SIG-M5 (cell line): ENCODE measurements around the gene HSD3B1.
"Not testable (repeated sequence)": the region's sequence is repeated elsewhere in the genome, so short reads cannot be mapped to it uniquely, and the experiment has no call there.

Experiments used
- DNase-seq: peaks from one replicate; lab custom pipeline; 2025; lab: John Stamatoyannopoulos, UW

The HSD3B1 gene

DNA sequence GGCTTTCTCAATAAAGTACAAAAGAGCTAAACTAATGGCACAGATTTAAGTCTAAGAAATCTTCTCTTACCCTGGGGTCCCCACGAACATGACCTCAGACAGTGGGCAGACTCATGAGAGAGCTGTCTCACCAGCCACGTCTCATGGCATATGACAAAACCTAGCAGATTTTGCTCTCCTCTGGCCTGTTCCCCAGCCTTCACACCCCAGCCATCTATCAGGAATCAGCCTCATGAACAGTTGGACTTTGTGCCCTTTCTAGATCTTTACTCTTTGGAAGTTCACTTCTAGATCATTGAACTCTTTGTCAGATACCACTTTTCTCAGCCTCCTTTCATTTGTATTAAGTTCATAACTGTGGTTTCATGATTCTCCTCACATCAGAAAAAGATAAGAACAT, 14.2 kb upstream of the HSD3B1 start:
- DNase-seq = no peak

DNA sequence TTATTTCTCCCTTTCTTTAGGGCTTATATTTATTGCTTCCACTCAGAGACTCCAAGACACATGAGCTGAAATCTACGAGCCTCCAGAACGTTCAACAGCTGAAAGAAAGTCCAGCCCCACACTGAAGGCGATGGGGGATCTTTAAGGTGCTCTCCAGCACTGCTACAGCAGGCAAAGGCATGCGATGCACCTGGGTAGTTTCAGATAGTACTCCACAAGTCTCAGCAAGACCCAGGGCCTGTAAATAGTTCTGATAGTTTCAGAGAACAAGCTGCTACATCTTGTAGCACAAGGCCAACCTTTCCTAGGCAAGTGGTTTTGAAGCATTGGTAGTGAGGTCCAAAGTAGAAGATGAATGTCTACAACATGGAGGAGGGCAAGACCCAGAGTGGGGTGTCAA, 2.2 kb upstream of the HSD3B1 start:
- DNase-seq = no peak

GRCh38 chr1:119510046-119510445, 3.0 kb downstream of the HSD3B1 start:
- DNase-seq = no peak

- DNase-seq = no peak
Measured at GRCh38 chr1:119515221-119515620, 8.2 kb downstream of the HSD3B1 start.

DNA sequence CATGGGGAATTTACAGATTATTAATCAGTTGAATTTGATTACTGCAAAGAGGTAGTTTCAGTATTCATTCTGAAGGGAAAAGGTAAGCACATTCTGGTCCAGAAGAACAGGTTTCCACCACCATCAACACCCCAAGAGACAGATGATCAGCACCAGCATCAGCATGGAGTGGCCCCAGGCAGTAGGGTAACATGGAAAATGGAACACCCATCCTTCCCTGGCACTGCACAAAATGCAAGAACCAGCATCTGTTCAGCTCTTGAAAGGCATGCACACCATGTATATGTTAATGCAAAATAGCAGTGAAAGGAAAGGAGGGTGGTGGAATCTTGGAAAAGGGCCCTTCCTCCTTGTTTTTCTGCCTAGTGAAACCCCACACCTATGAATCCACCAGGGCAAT, 9.2 kb downstream of the HSD3B1 start:
- no peak for DNase-seq

- no peak for DNase-seq
Measured at GRCh38 chr1:119516680-119517079, 9.7 kb downstream of the HSD3B1 start.

DNA sequence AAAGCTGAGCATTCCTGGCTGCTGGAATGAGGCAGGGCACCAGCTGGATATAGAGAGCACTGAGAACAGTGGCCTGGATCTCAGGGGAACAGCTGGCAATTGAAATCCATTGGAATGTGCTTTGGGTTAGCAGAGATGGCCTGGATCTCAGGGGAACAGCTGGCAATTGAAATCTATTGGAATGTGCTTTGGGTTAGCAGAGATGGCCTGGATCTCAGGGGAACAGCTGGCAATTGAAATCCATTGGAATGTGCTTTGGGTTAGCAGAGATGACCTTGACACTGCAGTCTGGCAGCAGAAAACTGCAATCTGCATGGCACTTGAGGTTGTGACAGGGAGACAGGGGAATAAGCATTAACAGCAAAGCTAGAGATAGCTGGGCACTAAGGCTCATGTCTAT, 10.7 kb downstream of the HSD3B1 start:
- DNase-seq = not testable (repeated sequence)

DNA sequence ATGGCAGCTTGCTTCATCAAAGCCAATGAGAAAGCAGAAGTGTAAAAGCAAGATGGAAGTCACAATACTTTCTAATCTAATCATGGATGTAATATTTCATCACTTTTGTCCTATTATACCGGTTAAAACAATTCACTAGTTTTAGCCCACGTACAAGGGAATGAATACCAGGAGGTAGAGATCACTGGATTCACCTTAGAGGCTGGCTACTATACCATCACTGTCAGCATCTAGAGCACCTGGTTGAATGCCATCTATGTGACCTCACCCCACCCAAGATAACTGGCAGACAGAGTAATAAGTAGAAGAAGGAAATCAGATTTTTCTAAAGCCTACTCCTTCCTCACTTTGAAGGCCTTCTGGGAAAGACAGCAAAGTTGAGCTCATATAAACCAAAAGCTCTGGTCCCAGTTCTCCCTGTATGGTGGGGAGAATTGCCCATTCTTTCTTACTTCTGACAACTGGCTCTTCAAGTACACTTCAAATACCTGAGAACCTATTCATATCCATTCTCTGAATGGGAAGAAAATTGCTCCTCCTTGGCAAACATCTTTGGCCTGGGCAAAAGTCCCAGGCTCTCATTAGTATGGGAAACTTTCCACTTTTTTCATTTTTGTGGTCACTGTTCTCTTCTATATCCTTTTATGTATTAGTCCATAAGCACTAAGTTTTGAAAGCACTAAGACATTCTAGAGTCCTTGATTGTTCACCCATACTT, 24.8 kb downstream of the HSD3B1 start:
- no peak for DNase-seq

- no peak for DNase-seq
Measured at GRCh38 chr1:119532324-119532910, 25.4 kb downstream of the HSD3B1 start.

DNA sequence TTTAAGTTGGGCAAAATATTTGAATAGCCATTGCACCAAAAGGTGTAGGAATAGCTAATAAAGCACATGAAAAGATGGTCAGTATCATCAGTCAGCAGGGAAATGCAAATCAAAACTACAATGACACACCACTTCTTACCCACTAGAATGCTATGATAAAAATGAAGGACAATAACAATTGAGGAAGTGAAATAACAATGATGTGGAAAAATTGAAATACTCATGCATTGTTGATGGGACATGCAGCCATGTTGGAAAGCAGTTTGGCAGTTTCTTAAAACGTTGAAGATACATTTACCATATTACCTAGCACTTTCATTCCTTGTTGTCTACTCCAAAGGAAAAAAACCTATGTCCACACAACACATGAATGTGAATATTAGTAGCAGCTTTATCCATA, 28.4 kb downstream of the HSD3B1 start:
- no peak for DNase-seq

- DNase-seq = no peak
Measured at GRCh38 chr1:119537966-119538365, 31.0 kb downstream of the HSD3B1 start.

DNA sequence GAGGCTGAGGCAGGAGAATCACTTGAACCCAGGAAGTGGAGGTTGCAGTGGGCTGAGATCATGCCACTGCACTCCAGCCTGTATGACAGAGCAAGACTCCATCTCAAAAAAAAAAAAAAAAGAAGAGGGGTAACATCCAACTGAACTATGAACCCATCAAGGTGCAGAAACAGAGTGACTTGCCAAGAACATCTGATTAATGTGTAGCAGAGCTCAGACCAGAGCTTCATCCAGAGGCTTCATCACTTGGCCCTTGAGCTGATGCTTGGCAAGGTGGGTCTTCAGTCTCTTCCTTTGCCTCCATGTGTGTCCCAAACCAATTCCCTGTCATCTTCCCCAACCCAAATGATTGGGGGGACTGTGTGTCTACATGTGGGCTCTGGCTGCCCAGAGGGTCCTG, 32.6 kb downstream of the HSD3B1 start:
- no peak for DNase-seq

- DNase-seq = no peak
Measured at GRCh38 chr1:119541389-119541788, 34.4 kb downstream of the HSD3B1 start.

DNA sequence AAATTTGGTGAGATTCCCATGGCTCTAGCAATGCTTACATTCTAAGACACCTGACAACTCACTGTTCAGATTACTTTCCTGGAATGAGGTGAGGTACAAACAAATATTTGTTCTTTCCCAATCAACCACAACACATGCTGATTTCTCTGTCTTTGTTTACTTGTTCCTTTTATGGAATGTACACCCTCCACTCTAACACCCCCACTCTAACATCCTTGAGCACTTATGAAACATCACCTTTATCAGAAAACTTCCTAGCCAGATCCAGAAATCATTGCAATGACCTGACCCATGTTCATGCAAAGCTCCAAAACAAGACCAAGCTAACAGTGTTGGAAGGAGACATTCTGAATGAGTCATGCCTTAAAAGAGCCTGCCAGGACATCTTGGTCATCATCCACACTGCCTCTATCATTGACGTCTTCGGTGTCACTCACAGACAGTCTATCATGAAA, 35.5 kb downstream of the HSD3B1 start:
- no peak for DNase-seq

GRCh38 chr1:119544165-119544762, 37.3 kb downstream of the HSD3B1 start:
- DNase-seq = no peak

GRCh38 chr1:119546641-119547040, 39.6 kb downstream of the HSD3B1 start:
- no peak for DNase-seq

DNA sequence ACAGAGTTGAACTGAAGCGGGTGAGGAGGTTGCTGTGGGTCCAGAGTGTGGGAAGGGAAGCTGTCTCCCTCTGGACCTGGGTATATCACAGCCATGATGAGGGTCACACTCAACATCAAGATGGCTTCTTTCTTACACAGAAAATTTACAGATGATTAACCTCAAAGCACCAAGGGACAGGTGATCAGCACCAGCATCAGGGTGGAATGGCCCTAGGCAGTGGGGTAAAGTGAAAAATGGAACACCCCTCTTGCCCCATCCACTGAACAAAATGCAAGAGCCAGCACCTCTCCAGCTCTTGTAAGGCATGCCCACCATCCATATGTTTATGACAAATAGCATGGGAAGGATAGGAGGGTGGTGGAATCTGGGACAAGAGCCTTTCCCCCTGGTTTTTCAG, 40.3 kb downstream of the HSD3B1 start:
- DNase-seq = no peak

DNA sequence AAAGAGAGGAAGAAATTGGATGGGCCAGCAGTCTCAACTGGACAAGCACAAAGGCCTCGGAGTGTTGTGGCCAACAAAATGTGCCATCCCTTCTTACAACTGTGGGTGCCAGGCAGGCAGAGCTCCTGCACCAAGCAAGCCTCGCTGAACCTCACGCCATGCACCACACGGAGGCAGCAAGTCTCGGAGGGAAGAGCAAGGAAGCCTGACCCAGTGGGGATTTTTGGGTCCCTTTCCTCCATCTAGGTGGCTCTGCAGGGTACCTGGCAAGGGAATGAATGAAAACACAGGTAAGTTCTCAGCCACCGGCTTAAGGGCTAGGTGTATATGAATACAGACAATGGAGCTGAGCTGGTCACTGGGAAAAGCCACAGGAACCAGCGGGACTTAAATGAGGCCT, 40.8 kb downstream of the HSD3B1 start:
- no peak for DNase-seq

GRCh38 chr1:119549719-119550132, 42.7 kb downstream of the HSD3B1 start:
- no peak for DNase-seq

GRCh38 chr1:119550381-119550780, 43.4 kb downstream of the HSD3B1 start:
- DNase-seq = no peak

DNA sequence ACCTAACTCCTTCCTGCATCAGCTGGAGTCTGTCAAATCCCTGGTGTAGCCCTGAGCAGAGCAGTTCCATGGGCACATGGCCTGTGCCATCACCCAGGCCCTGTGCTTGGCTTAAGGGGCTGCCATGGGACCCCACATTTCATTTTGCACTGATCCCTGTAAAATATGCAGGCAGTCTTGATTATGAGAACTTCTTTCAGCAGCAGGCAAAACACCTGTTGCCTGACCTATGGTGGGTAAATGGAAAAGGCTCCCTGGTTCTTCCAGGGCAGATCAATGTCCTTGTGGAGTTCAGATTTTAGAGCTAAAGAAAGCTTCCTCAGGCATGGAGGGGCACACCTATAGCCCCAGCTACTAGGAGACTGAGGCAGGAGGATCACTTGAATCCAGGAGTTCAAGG, 44.2 kb downstream of the HSD3B1 start:
- DNase-seq = no peak

- DNase-seq = not testable (repeated sequence)
Measured at GRCh38 chr1:119552656-119553055, 45.6 kb downstream of the HSD3B1 start.

- not testable (repeated sequence) for DNase-seq
Measured at GRCh38 chr1:119553302-119554071, 46.5 kb downstream of the HSD3B1 start.
